ENCODE measurements around the gene SPIRE1. TPM values are rescaled to one million over a fixed set of nuclear protein-coding genes. Genes with fewer than 3 reads are reported as not detected.

Gene SPIRE1
- total RNA-seq, 1 donor from 2014 or later = 49.2 TPM

- TF ChIP-seq, protein P1, sequence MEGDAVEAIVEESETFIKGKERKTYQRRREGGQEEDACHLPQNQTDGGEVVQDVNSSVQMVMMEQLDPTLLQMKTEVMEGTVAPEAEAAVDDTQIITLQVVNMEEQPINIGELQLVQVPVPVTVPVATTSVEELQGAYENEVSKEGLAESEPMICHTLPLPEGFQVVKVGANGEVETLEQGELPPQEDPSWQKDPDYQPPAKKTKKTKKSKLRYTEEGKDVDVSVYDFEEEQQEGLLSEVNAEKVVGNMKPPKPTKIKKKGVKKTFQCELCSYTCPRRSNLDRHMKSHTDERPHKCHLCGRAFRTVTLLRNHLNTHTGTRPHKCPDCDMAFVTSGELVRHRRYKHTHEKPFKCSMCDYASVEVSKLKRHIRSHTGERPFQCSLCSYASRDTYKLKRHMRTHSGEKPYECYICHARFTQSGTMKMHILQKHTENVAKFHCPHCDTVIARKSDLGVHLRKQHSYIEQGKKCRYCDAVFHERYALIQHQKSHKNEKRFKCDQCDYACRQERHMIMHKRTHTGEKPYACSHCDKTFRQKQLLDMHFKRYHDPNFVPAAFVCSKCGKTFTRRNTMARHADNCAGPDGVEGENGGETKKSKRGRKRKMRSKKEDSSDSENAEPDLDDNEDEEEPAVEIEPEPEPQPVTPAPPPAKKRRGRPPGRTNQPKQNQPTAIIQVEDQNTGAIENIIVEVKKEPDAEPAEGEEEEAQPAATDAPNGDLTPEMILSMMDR (IDR thresholded peaks at IDR 0.05; ENCODE audit: insufficient read depth, low read length, poor library complexity, severe bottlenecking) = no peak
- no peak overlapping the region for H3K4me3 ChIP-seq (ENCODE audit: low read depth, low read length)
- no peaks in the 10 kb centered on the region for H3K27me3 ChIP-seq (ENCODE audit: control insufficient read depth, insufficient read depth, low read length)
- no peaks in the 10 kb centered on the region for H3K36me3 ChIP-seq (ENCODE audit: control insufficient read depth, insufficient read depth, low read length)
- no peak for DNase-seq (ENCODE audit: low read depth)
Observed at GRCh38 chr18:12589448-12589847, 68.5 kb downstream of the SPIRE1 start.

DNA sequence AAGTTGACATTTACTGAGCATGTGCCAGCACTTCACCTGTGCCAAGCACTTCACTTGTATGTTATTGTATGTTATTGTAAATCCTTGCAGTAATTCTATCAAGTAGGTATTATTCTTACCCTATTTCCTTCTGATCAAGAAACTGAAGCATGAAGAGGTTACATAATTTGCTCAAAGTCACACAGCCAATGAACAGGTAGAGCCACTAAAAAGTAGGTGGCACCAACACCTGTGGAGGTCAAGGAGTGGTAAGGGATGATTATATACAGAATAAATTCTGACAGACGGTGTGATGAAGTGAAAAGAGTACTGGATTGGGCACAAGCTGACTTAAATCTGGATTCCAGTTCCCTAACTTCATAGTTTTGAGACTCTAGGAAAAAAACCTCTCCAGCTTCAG is 71.0 kb downstream of the SPIRE1 start:
- Histone ChIP-seq H3K4me3 (ENCODE audit: low read depth, low read length) (no peak overlapping the region), H3K27me3 (ENCODE audit: control insufficient read depth, insufficient read depth, low read length) (no peaks in the 10 kb centered on the region), H3K36me3 (ENCODE audit: control insufficient read depth, insufficient read depth, low read length) (no peaks in the 10 kb centered on the region)
- DNase-seq (ENCODE audit: low read depth) = no peak
- TF ChIP-seq, protein P1 (IDR thresholded peaks at IDR 0.05; ENCODE audit: insufficient read depth, low read length, poor library complexity, severe bottlenecking) = no peak

- Histone ChIP-seq H3K36me3 (ENCODE audit: control insufficient read depth, insufficient read depth, low read length) (no peaks in the 10 kb centered on the region), H3K4me3 (ENCODE audit: low read depth, low read length) (no peak overlapping the region), H3K27me3 (ENCODE audit: control insufficient read depth, insufficient read depth, low read length) (no peaks in the 10 kb centered on the region)
- TF ChIP-seq, protein P1 (IDR thresholded peaks at IDR 0.05; ENCODE audit: insufficient read depth, low read length, poor library complexity, severe bottlenecking) = no peak
- DNase-seq (ENCODE audit: low read depth) = no peak
Observed at GRCh38 chr18:12585218-12585617, 72.7 kb downstream of the SPIRE1 start.

- TF ChIP-seq, protein P1 (IDR thresholded peaks at IDR 0.05; ENCODE audit: insufficient read depth, low read length, poor library complexity, severe bottlenecking) = no peak
Observed at GRCh38 chr18:12580630-12581342, 77.1 kb downstream of the SPIRE1 start.

DNA sequence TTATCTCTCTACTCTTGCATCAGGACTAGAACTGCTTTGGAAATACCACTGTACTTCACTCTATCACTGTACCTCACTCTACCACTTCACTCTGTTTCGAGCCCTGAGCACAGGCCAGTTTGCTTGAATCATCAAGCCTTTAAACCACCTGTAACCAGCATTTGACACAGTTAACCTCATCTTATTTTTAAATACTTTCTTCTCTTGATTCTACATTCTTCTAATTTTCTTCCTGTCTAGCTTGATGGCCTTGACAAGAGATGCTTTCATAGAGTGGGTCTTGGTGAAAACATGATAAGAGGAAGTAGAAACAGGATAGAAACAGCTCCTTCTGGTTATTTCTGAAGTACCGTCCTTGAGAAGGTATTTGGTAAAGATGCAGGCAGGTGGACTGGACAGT is 78.1 kb downstream of the SPIRE1 start:
- no peaks in the 10 kb centered on the region for H3K27me3 ChIP-seq (ENCODE audit: control insufficient read depth, insufficient read depth, low read length)
- no peak overlapping the region for H3K4me3 ChIP-seq (ENCODE audit: low read depth, low read length)
- DNase-seq (ENCODE audit: low read depth) = no peak
- H3K36me3 ChIP-seq (ENCODE audit: control insufficient read depth, insufficient read depth, low read length) = no peaks in the 10 kb centered on the region
- TF ChIP-seq, protein P1 (IDR thresholded peaks at IDR 0.05; ENCODE audit: insufficient read depth, low read length, poor library complexity, severe bottlenecking) = no peak

More at GRCh38 chr18:12580630-12581342, 77.1 kb downstream of the SPIRE1 start:
- Histone ChIP-seq H3K27me3 (ENCODE audit: control insufficient read depth, insufficient read depth, low read length) (no peaks in the 10 kb centered on the region), H3K4me3 (ENCODE audit: low read depth, low read length) (no peak overlapping the region), H3K36me3 (ENCODE audit: control insufficient read depth, insufficient read depth, low read length) (no peaks in the 10 kb centered on the region)
- DNase-seq (ENCODE audit: low read depth) = no peak

- H3K36me3 ChIP-seq (ENCODE audit: control insufficient read depth, insufficient read depth, low read length) = no peaks in the 10 kb centered on the region
- DNase-seq (ENCODE audit: low read depth) = no peak
- no peaks in the 10 kb centered on the region for H3K27me3 ChIP-seq (ENCODE audit: control insufficient read depth, insufficient read depth, low read length)
- TF ChIP-seq, protein P1 (IDR thresholded peaks at IDR 0.05; ENCODE audit: insufficient read depth, low read length, poor library complexity, severe bottlenecking) = no peak
- H3K4me3 ChIP-seq (ENCODE audit: low read depth, low read length) = no peak overlapping the region
Observed at GRCh38 chr18:12577848-12578247, 80.1 kb downstream of the SPIRE1 start.
